ENCODE measurements around the gene TMEM30A.

Gene TMEM30A

GRCh38 chr6:75262716-75263400 lies 21.7 kb downstream of the TMEM30A start:
- no peak for DNase-seq (ENCODE audit: low read depth)

GRCh38 chr6:75261299-75261698 lies 23.3 kb downstream of the TMEM30A start:
- no peak for DNase-seq (ENCODE audit: low read depth)

GRCh38 chr6:75257343-75258087 lies 27.1 kb downstream of the TMEM30A start:
- DNase-seq (ENCODE audit: low read depth) = no peak

GRCh38 chr6:75250552-75250951 lies 34.0 kb downstream of the TMEM30A start:
- DNase-seq (ENCODE audit: low read depth) = no peak

GRCh38 chr6:75249837-75250236 lies 34.8 kb downstream of the TMEM30A start:
- no peak for DNase-seq (ENCODE audit: low read depth)

GRCh38 chr6:75246386-75246785 lies 38.2 kb downstream of the TMEM30A start:
- DNase-seq (ENCODE audit: low read depth) = no peak

- DNase-seq (ENCODE audit: low read depth) = no peak
These were observed 40.5 kb downstream of the TMEM30A start for GRCh38 chr6:75244063-75244584.

GRCh38 chr6:75243333-75244062 lies 41.1 kb downstream of the TMEM30A start, which contains the start of gene COX7A2:
COX7A2 (minus strand) TSS chr6:75243801; CDS start chr6:75243734, 67 bp downstream.
- DNase-seq (ENCODE audit: low read depth) = peak; percentile 80

- no peak for DNase-seq (ENCODE audit: low read depth)
These were observed 48.0 kb downstream of the TMEM30A start for GRCh38 chr6:75236630-75237029.

- no peak for DNase-seq (ENCODE audit: low read depth)
These were observed 49.3 kb downstream of the TMEM30A start for GRCh38 chr6:75235271-75235670.

- no peak for DNase-seq (ENCODE audit: low read depth)
These were observed 50.3 kb downstream of the TMEM30A start for GRCh38 chr6:75234126-75234865.

GRCh38 chr6:75233092-75233615 lies 51.4 kb downstream of the TMEM30A start:
- DNase-seq (ENCODE audit: low read depth) = no peak

- no peak for DNase-seq (ENCODE audit: low read depth)
These were observed 53.9 kb downstream of the TMEM30A start for GRCh38 chr6:75230484-75231325.

GRCh38 chr6:75224303-75224926 lies 60.2 kb downstream of the TMEM30A start:
- DNase-seq (ENCODE audit: low read depth) = no peak

GRCh38 chr6:75223428-75223827 lies 61.2 kb downstream of the TMEM30A start:
- DNase-seq (ENCODE audit: low read depth) = no peak

- DNase-seq (ENCODE audit: low read depth) = no peak
These were observed 62.3 kb downstream of the TMEM30A start for GRCh38 chr6:75222261-75222660.

- no peak for DNase-seq (ENCODE audit: low read depth)
These were observed 63.5 kb downstream of the TMEM30A start for GRCh38 chr6:75221116-75221515.

- DNase-seq (ENCODE audit: low read depth) = no peak
These were observed 64.2 kb downstream of the TMEM30A start for GRCh38 chr6:75220357-75220756.

GRCh38 chr6:75219263-75219662 lies 65.3 kb downstream of the TMEM30A start:
- DNase-seq (ENCODE audit: low read depth) = no peak

GRCh38 chr6:75217193-75217592 lies 67.4 kb downstream of the TMEM30A start:
- no peak for DNase-seq (ENCODE audit: low read depth)
